NCI-H1092 treated with DMSO at 0.1 percent for 48 hours (cell line): ENCODE results near the gene CPNE6.
A peak's percentile ranks its signal among the peaks of the same experiment; 100 is the strongest.
"Not testable (repeated sequence)": the region's sequence is repeated elsewhere in the genome, so short reads cannot be mapped to it uniquely, and the experiment has no call there.

Experiments
- DNase-seq: peaks from one replicate; lab custom pipeline; 2025; lab: John Stamatoyannopoulos, UW

Gene CPNE6

GRCh38 chr14:24071144-24071697 lies at the start of gene CPNE6:
Gene CPNE6 (plus strand): TSS chr14:24071562. CDS start chr14:24072937, 1,375 bp downstream.
- DNase-seq, result no peak

GRCh38 chr14:24024939-24025418 lies 46.4 kb upstream of the CPNE6 start:
- not testable (repeated sequence) for DNase-seq

- DNase-seq, result not testable (repeated sequence)
These were observed 41.7 kb upstream of the CPNE6 start for GRCh38 chr14:24029687-24030086.

- DNase-seq, result not testable (repeated sequence)
These were observed 40.0 kb upstream of the CPNE6 start for GRCh38 chr14:24031331-24031730.

- DNase-seq, result no peak
These were observed 38.5 kb upstream of the CPNE6 start for GRCh38 chr14:24032727-24033418.

- DNase-seq, result not testable (repeated sequence)
These were observed 35.6 kb upstream of the CPNE6 start for GRCh38 chr14:24035769-24036168.

GRCh38 chr14:24036169-24036962 lies 35.0 kb upstream of the CPNE6 start:
- peak; percentile 88 for DNase-seq

GRCh38 chr14:24036963-24037657 lies 34.3 kb upstream of the CPNE6 start:
- DNase-seq, result not testable (repeated sequence)

- no peak for DNase-seq
These were observed 33.7 kb upstream of the CPNE6 start for GRCh38 chr14:24037658-24038037.

GRCh38 chr14:24038686-24039085 lies 32.7 kb upstream of the CPNE6 start:
- DNase-seq, result no peak

GRCh38 chr14:24040692-24041091 lies 30.7 kb upstream of the CPNE6 start:
- DNase-seq, result no peak

- DNase-seq, result no peak
These were observed 28.6 kb upstream of the CPNE6 start for GRCh38 chr14:24042746-24043145.

GRCh38 chr14:24049002-24049401 lies 22.4 kb upstream of the CPNE6 start:
- DNase-seq, result not testable (repeated sequence)

- not testable (repeated sequence) for DNase-seq
These were observed 20.6 kb upstream of the CPNE6 start for GRCh38 chr14:24050753-24051152.

GRCh38 chr14:24051176-24051788 lies 20.1 kb upstream of the CPNE6 start:
- DNase-seq, result no peak

GRCh38 chr14:24051789-24052655 lies 19.3 kb upstream of the CPNE6 start, which contains the start of gene CARMIL3:
Gene CARMIL3 (plus strand): TSS chr14:24052009. CDS start chr14:24052154, 145 bp downstream.
- DNase-seq, result peak; percentile 78

GRCh38 chr14:24052656-24053547 lies 18.5 kb upstream of the CPNE6 start:
- DNase-seq, result no peak

GRCh38 chr14:24053548-24054323 lies 17.6 kb upstream of the CPNE6 start:
- DNase-seq, result no peak

GRCh38 chr14:24054324-24054641 lies 17.1 kb upstream of the CPNE6 start:
- DNase-seq, result no peak
